HG03565 (cell line): ENCODE data around the gene SPACA4.

Experiments
- ATAC-seq: cut with Tn5 transposase; IDR thresholded peaks from one replicate; pipeline ENCODE4 v1.9.1; 2021; ENCODE audit warnings: mild to moderate bottlenecking, moderate library complexity; ENCODE audit not compliant: unreplicated experiment

The SPACA4 gene

DNA sequence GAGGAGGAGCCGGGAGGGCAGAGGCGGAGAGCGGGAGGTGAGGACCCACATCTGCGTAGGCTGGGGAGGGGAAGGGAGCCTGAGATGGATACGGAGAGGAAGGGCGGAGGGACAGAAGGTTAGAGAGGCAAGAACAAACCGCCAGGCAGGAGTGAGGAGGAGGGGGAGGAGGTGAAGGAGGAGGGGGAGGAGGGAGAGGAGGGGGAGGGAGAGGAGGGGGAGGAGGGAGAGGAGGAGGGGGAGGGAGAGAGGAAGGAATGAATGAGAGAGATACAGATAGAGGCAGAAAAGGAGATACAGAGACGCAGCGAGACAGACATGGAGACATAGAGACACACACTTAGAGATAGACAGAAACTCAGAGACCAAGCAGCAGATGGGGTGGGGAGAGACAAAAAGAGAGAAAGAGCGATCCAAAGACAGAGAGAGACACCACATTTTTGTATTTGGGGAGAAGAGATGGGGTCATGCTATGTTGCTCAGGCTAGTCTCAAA lies 40.2 kb downstream of the SPACA4 start:
- no peak for ATAC-seq

- no peak for ATAC-seq
Measured at GRCh38 chr19:48648134-48648533, 41.6 kb downstream of the SPACA4 start.

GRCh38 chr19:48650974-48651682 lies 44.6 kb downstream of the SPACA4 start:
- no peak for ATAC-seq

DNA sequence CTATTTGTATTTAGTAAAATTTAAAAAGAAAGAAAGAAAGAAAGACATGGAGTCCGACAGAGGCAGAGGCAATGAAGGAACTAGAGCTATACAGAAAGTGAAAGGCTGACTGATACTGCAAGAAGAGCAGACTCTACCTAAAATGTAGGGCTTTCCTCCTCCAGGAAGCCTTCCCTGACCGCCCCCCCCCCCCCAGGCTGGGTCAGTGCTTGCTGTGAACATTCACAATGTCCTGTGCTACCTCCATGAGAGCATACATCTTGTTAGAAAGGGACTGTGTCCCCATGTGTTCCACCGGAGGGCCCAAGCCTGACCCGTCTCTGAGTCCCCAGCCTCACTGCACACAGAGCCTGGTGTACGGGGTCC lies 45.1 kb downstream of the SPACA4 start:
- ATAC-seq: no peak

- no peak for ATAC-seq
Measured at GRCh38 chr19:48654299-48655059, 47.9 kb downstream of the SPACA4 start.

DNA sequence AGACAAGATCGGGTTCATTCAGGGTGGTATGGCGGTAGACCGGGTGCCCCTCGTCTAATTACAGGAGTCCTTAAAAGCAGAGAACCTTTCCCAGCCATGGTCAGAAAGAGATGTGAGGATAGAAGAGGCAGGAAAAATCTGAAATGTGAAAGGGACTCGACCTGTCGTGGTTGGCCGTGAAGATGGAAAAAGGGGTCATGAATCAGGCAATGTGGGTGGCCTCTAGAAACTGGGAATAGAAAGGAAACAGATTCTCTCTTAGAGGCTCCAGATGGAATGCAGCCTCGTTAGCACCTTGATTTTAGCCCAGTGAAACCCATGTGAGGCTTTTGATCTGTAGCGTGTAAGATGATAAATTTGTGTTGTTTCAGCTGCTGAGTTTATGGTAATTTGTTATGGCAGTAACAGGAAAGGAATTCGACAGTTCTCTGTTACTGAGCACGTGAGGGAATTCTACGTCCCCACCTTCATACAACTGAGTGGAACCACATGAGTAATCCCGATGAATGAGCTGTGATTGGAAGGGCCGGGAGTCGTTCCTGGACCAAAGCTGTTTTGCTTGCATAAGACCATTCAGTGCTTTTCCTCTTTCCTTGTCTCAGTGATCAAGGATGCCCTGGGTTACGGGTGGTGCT lies 50.4 kb downstream of the SPACA4 start:
- ATAC-seq: no peak
